HCT116 (cell line): ENCODE data around the gene POGLUT3. TPM values are rescaled to one million over a fixed set of nuclear protein-coding genes. Genes with fewer than 3 reads are reported as not detected.

ENCODE experiments used
- ATAC-seq: fragments of 200-7000 bp; cut with Tn5 transposase; 2 replicates; pipeline ENCODE4 v1.9.1; 2020; ENCODE audit warnings: mild to moderate bottlenecking, moderate library complexity
- BruUV-seq: library from RNA; stranded (reverse); fragments of 400-500 nt; replicated peaks from 2 replicates; lab custom pipeline; 2021; lab: Mats Ljungman, UMichigan
- CTCF ChIA-PET: fragments of 300-600 bp; sonication (Branson Sonifier 250); formaldehyde crosslinking; loops from one replicate; lab custom pipeline; 2021; ENCODE audit warnings: antibody characterized with exemption; lab: Charles Lee
- POLR2A ChIA-PET: fragments of 300-600, 350-600 bp; sonication (Branson Sonifier 250); formaldehyde crosslinking; loops from one replicate; lab custom pipeline; 2021; ENCODE audit warnings: antibody characterized with exemption; lab: Charles Lee
- RAD21 ChIA-PET, 2 experiments: fragments of 300-600 bp; sonication (Branson Sonifier 250); formaldehyde crosslinking; loops; one replicate each; lab custom pipeline; 2023; ENCODE audit warnings: low total read pairs in 2 of 2; ENCODE audit not compliant: uncharacterized antibody in 2 of 2, unreplicated experiment in 2 of 2, low non-redundant PET in 1 of 2; lab: Charles Lee
- DNase-seq: peaks from one replicate; pipeline ENCODE4 v3.0.0-alpha.2; 2010; ENCODE audit warnings: low read depth, low spot score
- H2AFZ ChIP-seq: fragments of 200-600 bp; shearing (Covaris generic), sonication (generic); 2 replicates; pipeline ENCODE4 v1.6.1; 2017; ENCODE audit warnings: low read depth, mixed run types, mixed read lengths, antibody characterized with exemption, low read length; ENCODE audit not compliant: poor library complexity, severe bottlenecking
- H3K27ac ChIP-seq: 2 replicates; pipeline ENCODE4 v1.5.1; 2012; ENCODE audit warnings: low read depth, low read length
- H3K27me3 ChIP-seq: fragments of 200-600 bp; sonication (generic); 2 replicates; pipeline ENCODE4 v1.6.1; 2016; ENCODE audit warnings: mixed run types, low read length, mixed read lengths; ENCODE audit not compliant: insufficient read depth
- H3K36me3 ChIP-seq, 2 experiments: fragments of 200-500 bp in 1 of 2; fragments of 200-600 bp in 1 of 2; sonication (Bioruptor generic) in 1 of 2; sonication (generic) in 1 of 2; 2 replicates each; pipeline versions ENCODE4 v1.5.1 to v1.6.1; 2014 to 2016; ENCODE audit warnings: low read length in 2 of 2, inconsistent platforms in 1 of 2, mixed read lengths in 1 of 2, mixed run types in 1 of 2; ENCODE audit not compliant: insufficient read depth in 2 of 2, control insufficient read depth in 1 of 2
- H3K4me1 ChIP-seq, 2 experiments: fragments of 200-600 bp in 1 of 2; sonication (generic) in 1 of 2; 2 replicates each; pipeline versions ENCODE4 v1.5.1 to v1.6.1; 2012 to 2017; ENCODE audit warnings: low read length in 2 of 2, inconsistent platforms in 1 of 2, mild to moderate bottlenecking in 1 of 2, mixed read lengths in 1 of 2, mixed run types in 1 of 2, moderate library complexity in 1 of 2; ENCODE audit not compliant: insufficient read depth in 2 of 2, control insufficient read depth in 1 of 2
- H3K4me2 ChIP-seq: fragments of 200-600 bp; sonication (generic); 2 replicates; pipeline ENCODE4 v1.6.1; 2017; ENCODE audit warnings: mixed run types, low read length, mixed read lengths
- H3K4me3 ChIP-seq, 2 experiments: fragments of 200-600 bp in 1 of 2; sonication (generic) in 1 of 2; replicated peaks in 1 of 2; 2 replicates each; pipeline ENCODE4 v1.5.1; 2011 to 2016; ENCODE audit warnings: low read length in 2 of 2, control low read depth in 1 of 2, low read depth in 1 of 2, mild to moderate bottlenecking in 1 of 2, mixed read lengths in 1 of 2, mixed run types in 1 of 2
- H3K79me2 ChIP-seq: fragments of 200-600 bp; sonication (generic); 2 replicates; pipeline ENCODE4 v1.6.1; 2017; ENCODE audit warnings: mild to moderate bottlenecking, mixed run types, low read length, moderate library complexity, mixed read lengths; ENCODE audit not compliant: insufficient read depth
- H3K9ac ChIP-seq: fragments of 200-600 bp; sonication (generic); 2 replicates; pipeline ENCODE4 v1.6.1; 2016; ENCODE audit warnings: low read length, mixed read lengths
- H3K9me2 ChIP-seq: fragments of 200-600 bp; sonication (generic), shearing (Covaris generic); 2 replicates; pipeline ENCODE4 v1.6.1; 2017; ENCODE audit warnings: mixed run types, mild to moderate bottlenecking, moderate library complexity; ENCODE audit not compliant: insufficient read depth
- H3K9me3 ChIP-seq, 2 experiments: fragments of 200-500 bp in 1 of 2; fragments of 200-600 bp in 1 of 2; sonication (Bioruptor generic) in 1 of 2; sonication (generic) in 1 of 2; 2 replicates each; pipeline ENCODE4 v1.6.1; 2014 to 2017; ENCODE audit warnings: low read length in 2 of 2, mixed read lengths in 2 of 2, inconsistent platforms in 1 of 2, low read depth in 1 of 2, mild to moderate bottlenecking in 1 of 2, mixed run types in 1 of 2, moderate library complexity in 1 of 2; ENCODE audit not compliant: control insufficient read depth in 1 of 2, insufficient read depth in 1 of 2
- H4K20me1 ChIP-seq: fragments of 200-600 bp; sonication (generic), shearing (Covaris generic); 2 replicates; pipeline ENCODE4 v1.6.1; 2017; ENCODE audit warnings: mixed run types, mild to moderate bottlenecking, moderate library complexity; ENCODE audit not compliant: insufficient read depth
- ATF3 ChIP-seq: IDR thresholded peaks from 2 replicates; pipeline ENCODE4 v1.6.1; 2012
- CBX3 ChIP-seq: IDR thresholded peaks from 2 replicates; pipeline ENCODE4 v1.6.1; 2012; ENCODE audit warnings: low read depth
- CEBPB ChIP-seq: IDR thresholded peaks from 2 replicates; pipeline ENCODE4 v1.6.1; 2012; ENCODE audit warnings: low read depth
- CTCF ChIP-seq, 3 experiments: fragments of 200-600 bp in 1 of 3; sonication (generic) in 1 of 3; IDR thresholded peaks in 2 of 3; conservative IDR thresholded peaks in 1 of 3; 2 replicates each; pipeline ENCODE4 v1.5.1; 2012 to 2017; ENCODE audit warnings: low read depth in 2 of 3, low read length in 2 of 3, antibody characterized with exemption in 1 of 3, borderline replicate concordance in 1 of 3, control low read depth in 1 of 3, mild to moderate bottlenecking in 1 of 3, mixed read lengths in 1 of 3, mixed run types in 1 of 3, moderate library complexity in 1 of 3; ENCODE audit not compliant: insufficient read depth in 1 of 3
- EGR1 ChIP-seq: IDR thresholded peaks from 2 replicates; pipeline ENCODE4 v1.6.1; 2012; ENCODE audit warnings: low read depth
- ELF1 ChIP-seq: IDR thresholded peaks from 2 replicates; pipeline ENCODE4 v1.6.1; 2012; ENCODE audit warnings: low read depth, borderline replicate concordance
- EZH2 ChIP-seq: fragments of 200-600 bp; sonication (generic); IDR thresholded peaks from 2 replicates; pipeline ENCODE4 v1.6.1; 2017; ENCODE audit warnings: antibody characterized with exemption, mixed run types
- EZH2phosphoT487 ChIP-seq: fragments of 200-600 bp; IDR thresholded peaks from 2 replicates; pipeline ENCODE4 v1.6.1; 2018; ENCODE audit warnings: antibody characterized with exemption, borderline replicate concordance
- FOSL1 ChIP-seq: IDR thresholded peaks from 2 replicates; pipeline ENCODE4 v1.6.1; 2012; ENCODE audit warnings: low read depth
- JUND ChIP-seq: IDR thresholded peaks from 2 replicates; pipeline ENCODE4 v1.6.1; 2012
- POLR2AphosphoS5 ChIP-seq: IDR thresholded peaks from 2 replicates; pipeline ENCODE4 v1.6.1; 2011; ENCODE audit warnings: mild to moderate bottlenecking, low read depth, low read length, moderate library complexity
- RAD21 ChIP-seq: IDR thresholded peaks from 2 replicates; pipeline ENCODE4 v1.6.1; 2012; ENCODE audit warnings: low read depth, mild to moderate bottlenecking
- REST ChIP-seq: IDR thresholded peaks from 2 replicates; pipeline ENCODE4 v1.6.1; 2012; ENCODE audit warnings: low read depth
- SIN3A ChIP-seq: IDR thresholded peaks from 2 replicates; pipeline ENCODE4 v1.6.1; 2012; ENCODE audit warnings: low read depth
- SP1 ChIP-seq: IDR thresholded peaks from 2 replicates; pipeline ENCODE4 v1.6.1; 2012; ENCODE audit warnings: low read depth
- SRF ChIP-seq: IDR thresholded peaks from 2 replicates; pipeline ENCODE4 v1.6.1; 2012; ENCODE audit warnings: low read depth
- TCF7L2 ChIP-seq: IDR thresholded peaks from 2 replicates; pipeline ENCODE4 v1.7.0; 2011; ENCODE audit warnings: borderline replicate concordance, inconsistent platforms; ENCODE audit not compliant: insufficient read depth, insufficient read length; ENCODE audit errors: extremely low read depth
- YY1 ChIP-seq: IDR thresholded peaks from 2 replicates; pipeline ENCODE4 v1.6.1; 2011; ENCODE audit warnings: low read length, low read depth, moderate library complexity, mild to moderate bottlenecking; ENCODE audit not compliant: insufficient replicate concordance; ENCODE audit errors: extremely low read depth
- ZNF274 ChIP-seq: fragments of 200-500 bp; sonication (Bioruptor generic); IDR thresholded peaks from 2 replicates; pipeline ENCODE4 v1.6.1; 2014; ENCODE audit warnings: mild to moderate bottlenecking, low read depth, low read length, inconsistent platforms
- intact Hi-C: fragments of 100-400 bp; cut with micrococcal nuclease; formaldehyde crosslinking; loops from 2 replicates; pipeline ENCODE4 v1.10.0; 2022
- total RNA-seq: library from RNA; stranded (reverse); gene quantifications from one replicate; pipeline ENCODE4 v1.2.1, GENCODE V29; 2021; ENCODE audit not compliant: unreplicated experiment

The POGLUT3 gene
- total RNA-seq, 1 experiment from 2014 or later: 22.0 TPM

GRCh38 chr11:108536783-108537182, 38.6 kb upstream of the POGLUT3 start:
- H3K9me3 ChIP-seq: no peaks in the 10 kb centered on the region
- no TSS peak for BruUV-seq
- POLR2A ChIA-PET: no interaction called here
- intact Hi-C loops: no loop called here
- no peak for DNase-seq
- H3K4me2 ChIP-seq: no peak overlapping the region
- TF ChIP-seq CBX3: no peak
- no peak for TF ChIP-seq EZH2
- TF ChIP-seq ELF1: no peak
- TF ChIP-seq FOSL1: no peak
- TF ChIP-seq RAD21: no peak
- no peak for TF ChIP-seq SP1
- no peak for TF ChIP-seq EGR1
- no peak for TF ChIP-seq CTCF (IDR thresholded peaks at IDR 0.05 in 2 of 3, conservative IDR thresholded peaks at IDR 0.05 in 1 of 3; ENCODE audit: borderline replicate concordance in 1 of 3, insufficient read depth in 1 of 3, low read depth in 2 of 3, low read length in 2 of 3)
- no peak for TF ChIP-seq SIN3A
- no peak for TF ChIP-seq ATF3
- no peak for TF ChIP-seq TCF7L2
- no peak for TF ChIP-seq POLR2AphosphoS5
- TF ChIP-seq ZNF274: no peak
- TF ChIP-seq EZH2phosphoT487: no peak
- no peak for TF ChIP-seq CEBPB
- TF ChIP-seq REST: no peak
- TF ChIP-seq YY1: no peak
- TF ChIP-seq SRF: no peak
- TF ChIP-seq JUND: no peak
- CTCF ChIA-PET: no interaction called here
- ATAC-seq: no peak
- no peaks in the 10 kb centered on the region for H3K27me3 ChIP-seq
- no peaks in the 10 kb centered on the region for H3K4me1 ChIP-seq
- H3K4me3 ChIP-seq: no peak overlapping the region
- no peaks in the 10 kb centered on the region for H4K20me1 ChIP-seq
- H3K9ac ChIP-seq: no peak overlapping the region
- RAD21 ChIA-PET: no interaction called here
- H3K79me2 ChIP-seq: no peaks in the 10 kb centered on the region
- no peaks in the 10 kb centered on the region for H3K9me2 ChIP-seq
- H3K36me3 ChIP-seq: peaks cover 0 to 3% of the 10 kb centered on the region in 2 experiments; a peak in 2 of 4 replicates
- no peak overlapping the region for H3K27ac ChIP-seq
- H2AFZ ChIP-seq: no peak overlapping the region
